ENCODE data around the gene LRTM2. TPM values are rescaled to one million over a fixed set of nuclear protein-coding genes. Genes with fewer than 3 reads are reported as not detected.

The LRTM2 gene
- polyA plus RNA-seq, 1 donor (not counting 4 experiments of a cell fraction or from before 2014, with no cell fraction given), result not detected

DNA sequence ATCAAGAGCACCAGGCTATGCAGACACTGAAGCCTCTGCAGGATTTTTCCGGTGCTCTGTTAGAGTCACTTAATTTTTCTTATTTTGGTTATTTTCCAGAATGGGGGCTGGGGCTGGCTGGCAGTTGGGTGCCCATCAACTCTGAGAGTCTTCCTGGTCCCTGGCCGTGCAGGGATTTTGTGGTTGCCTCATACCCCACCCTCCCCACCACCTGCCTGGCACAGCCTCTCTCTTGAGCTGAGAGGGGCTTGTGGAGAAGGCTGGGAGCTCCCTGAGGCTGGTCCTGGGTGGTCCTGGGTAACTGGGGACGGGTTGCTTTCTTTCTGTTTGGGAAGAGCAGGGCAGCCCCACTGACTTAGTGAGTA lies 23.3 kb downstream of the LRTM2 start:
- H3K4me3 ChIP-seq (ENCODE audit: control insufficient read depth in 2 of 3, extremely low read depth in 1 of 3, insufficient read depth in 2 of 3, low read depth in 1 of 3, low read length in 3 of 3), result no peak overlapping the region
- no peaks in the 10 kb centered on the region for H3K4me1 ChIP-seq (ENCODE audit: control insufficient read depth, extremely low read depth, insufficient read depth, low read length)
- dilution Hi-C loops (cut with MboI; ENCODE audit: extremely low pct_ligation_motif_present, low sequenced_read_pairs), result no loop called here
- H2AFZ ChIP-seq (ENCODE audit: control insufficient read depth, low read length), result no peak overlapping the region
- DNase-seq (ENCODE audit: low read depth, low spot score) (no peak), FAIRE-seq (no peak)
- no peaks in the 10 kb centered on the region for H3K79me2 ChIP-seq (ENCODE audit: control insufficient read depth, insufficient read depth, low read length)
- H3K9me1 ChIP-seq (ENCODE audit: control insufficient read depth, extremely low read depth, insufficient read depth, low read length), result no peaks in the 10 kb centered on the region
- H4K20me1 ChIP-seq (ENCODE audit: control insufficient read depth, extremely low read depth, insufficient read depth, low read length), result no peaks in the 10 kb centered on the region
- no peak overlapping the region for H3K9ac ChIP-seq (ENCODE audit: control insufficient read depth, extremely low read depth, insufficient read depth, low read length)
- no peaks in the 10 kb centered on the region for H3K36me3 ChIP-seq (ENCODE audit: control insufficient read depth in 2 of 2, extremely low read depth in 1 of 2, insufficient read depth in 2 of 2, low read length in 2 of 2)
- no peak overlapping the region for H3K27ac ChIP-seq (ENCODE audit: control insufficient read depth, insufficient read depth, low read length)
- TF ChIP-seq, protein P1, sequence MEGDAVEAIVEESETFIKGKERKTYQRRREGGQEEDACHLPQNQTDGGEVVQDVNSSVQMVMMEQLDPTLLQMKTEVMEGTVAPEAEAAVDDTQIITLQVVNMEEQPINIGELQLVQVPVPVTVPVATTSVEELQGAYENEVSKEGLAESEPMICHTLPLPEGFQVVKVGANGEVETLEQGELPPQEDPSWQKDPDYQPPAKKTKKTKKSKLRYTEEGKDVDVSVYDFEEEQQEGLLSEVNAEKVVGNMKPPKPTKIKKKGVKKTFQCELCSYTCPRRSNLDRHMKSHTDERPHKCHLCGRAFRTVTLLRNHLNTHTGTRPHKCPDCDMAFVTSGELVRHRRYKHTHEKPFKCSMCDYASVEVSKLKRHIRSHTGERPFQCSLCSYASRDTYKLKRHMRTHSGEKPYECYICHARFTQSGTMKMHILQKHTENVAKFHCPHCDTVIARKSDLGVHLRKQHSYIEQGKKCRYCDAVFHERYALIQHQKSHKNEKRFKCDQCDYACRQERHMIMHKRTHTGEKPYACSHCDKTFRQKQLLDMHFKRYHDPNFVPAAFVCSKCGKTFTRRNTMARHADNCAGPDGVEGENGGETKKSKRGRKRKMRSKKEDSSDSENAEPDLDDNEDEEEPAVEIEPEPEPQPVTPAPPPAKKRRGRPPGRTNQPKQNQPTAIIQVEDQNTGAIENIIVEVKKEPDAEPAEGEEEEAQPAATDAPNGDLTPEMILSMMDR (optimal IDR thresholded peaks at IDR 0.05 in 1 of 3, IDR thresholded peaks at IDR 0.05 in 1 of 3, conservative IDR thresholded peaks at IDR 0.05 in 1 of 3; ENCODE audit: extremely low read depth in 1 of 3, insufficient read depth in 2 of 3, low read length in 3 of 3), result no peak
- TF ChIP-seq EZH2 (IDR thresholded peaks at IDR 0.05; ENCODE audit: low read length), result no peak
- no peaks in the 10 kb centered on the region for H3K9me3 ChIP-seq (ENCODE audit: control insufficient read depth, low read depth, low read length)
- H3K4me2 ChIP-seq (ENCODE audit: control insufficient read depth, extremely low read depth, insufficient read depth, low read depth, low read length), result no peak overlapping the region
- H3K27me3 ChIP-seq (ENCODE audit: control insufficient read depth, extremely low read depth, insufficient read depth, low read length), result peaks cover 40% of the 10 kb centered on the region

- no peaks in the 10 kb centered on the region for H3K9me1 ChIP-seq (ENCODE audit: control insufficient read depth, extremely low read depth, insufficient read depth, low read length)
- H3K4me2 ChIP-seq (ENCODE audit: control insufficient read depth, extremely low read depth, insufficient read depth, low read depth, low read length), result no peak overlapping the region
- H2AFZ ChIP-seq (ENCODE audit: control insufficient read depth, low read length), result no peak overlapping the region
- no peaks in the 10 kb centered on the region for H3K4me1 ChIP-seq (ENCODE audit: control insufficient read depth, extremely low read depth, insufficient read depth, low read length)
- no peaks in the 10 kb centered on the region for H3K9me3 ChIP-seq (ENCODE audit: control insufficient read depth, low read depth, low read length)
- peaks cover 40% of the 10 kb centered on the region for H3K27me3 ChIP-seq (ENCODE audit: control insufficient read depth, extremely low read depth, insufficient read depth, low read length)
- no peak overlapping the region for H3K4me3 ChIP-seq (ENCODE audit: control insufficient read depth in 2 of 3, extremely low read depth in 1 of 3, insufficient read depth in 2 of 3, low read depth in 1 of 3, low read length in 3 of 3)
- H3K9ac ChIP-seq (ENCODE audit: control insufficient read depth, extremely low read depth, insufficient read depth, low read length), result no peak overlapping the region
- H4K20me1 ChIP-seq (ENCODE audit: control insufficient read depth, extremely low read depth, insufficient read depth, low read length), result no peaks in the 10 kb centered on the region
- FAIRE-seq, result no peak
- TF ChIP-seq, protein P1 (optimal IDR thresholded peaks at IDR 0.05 in 1 of 3, IDR thresholded peaks at IDR 0.05 in 1 of 3, conservative IDR thresholded peaks at IDR 0.05 in 1 of 3; ENCODE audit: extremely low read depth in 1 of 3, insufficient read depth in 2 of 3, low read length in 3 of 3), result no peak
- no peak for TF ChIP-seq EZH2 (IDR thresholded peaks at IDR 0.05; ENCODE audit: low read length)
- no peak for DNase-seq (ENCODE audit: low read depth, low spot score)
- no peaks in the 10 kb centered on the region for H3K36me3 ChIP-seq (ENCODE audit: control insufficient read depth in 2 of 2, extremely low read depth in 1 of 2, insufficient read depth in 2 of 2, low read length in 2 of 2)
- H3K79me2 ChIP-seq (ENCODE audit: control insufficient read depth, insufficient read depth, low read length), result no peaks in the 10 kb centered on the region
- H3K27ac ChIP-seq (ENCODE audit: control insufficient read depth, insufficient read depth, low read length), result no peak overlapping the region
- dilution Hi-C loops (cut with MboI; ENCODE audit: extremely low pct_ligation_motif_present, low sequenced_read_pairs), result no loop called here
Observed at GRCh38 chr12:1844223-1844622, 23.9 kb downstream of the LRTM2 start.
